ENCODE data around the gene LCT.
"Not testable (repeated sequence)": the region's sequence is repeated elsewhere in the genome, so short reads cannot be mapped to it uniquely, and the experiment has no call there.

The LCT gene

DNA sequence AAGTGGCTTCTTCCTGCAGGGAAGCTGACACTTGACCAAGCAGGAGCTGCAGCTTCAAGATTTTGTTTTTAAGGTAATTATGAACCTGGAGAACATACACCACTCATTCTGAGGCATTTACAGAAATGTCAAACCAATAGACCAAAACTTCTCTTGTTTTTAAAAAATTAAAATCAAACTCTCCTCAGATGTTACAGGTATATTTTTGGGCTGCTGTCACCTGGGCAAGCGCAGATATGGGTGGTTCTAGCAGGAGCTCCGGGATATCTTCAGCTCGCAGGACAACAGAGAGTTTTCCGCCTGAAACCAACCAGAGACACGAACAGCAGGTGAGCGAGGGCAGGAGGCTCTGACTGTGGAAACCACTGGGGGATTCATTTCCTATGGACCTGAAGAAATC is 4.1 kb downstream of the LCT start:
- DNase-seq (ENCODE audit: low read depth in 1 of 2, low spot score in 1 of 2), result no peak

DNA sequence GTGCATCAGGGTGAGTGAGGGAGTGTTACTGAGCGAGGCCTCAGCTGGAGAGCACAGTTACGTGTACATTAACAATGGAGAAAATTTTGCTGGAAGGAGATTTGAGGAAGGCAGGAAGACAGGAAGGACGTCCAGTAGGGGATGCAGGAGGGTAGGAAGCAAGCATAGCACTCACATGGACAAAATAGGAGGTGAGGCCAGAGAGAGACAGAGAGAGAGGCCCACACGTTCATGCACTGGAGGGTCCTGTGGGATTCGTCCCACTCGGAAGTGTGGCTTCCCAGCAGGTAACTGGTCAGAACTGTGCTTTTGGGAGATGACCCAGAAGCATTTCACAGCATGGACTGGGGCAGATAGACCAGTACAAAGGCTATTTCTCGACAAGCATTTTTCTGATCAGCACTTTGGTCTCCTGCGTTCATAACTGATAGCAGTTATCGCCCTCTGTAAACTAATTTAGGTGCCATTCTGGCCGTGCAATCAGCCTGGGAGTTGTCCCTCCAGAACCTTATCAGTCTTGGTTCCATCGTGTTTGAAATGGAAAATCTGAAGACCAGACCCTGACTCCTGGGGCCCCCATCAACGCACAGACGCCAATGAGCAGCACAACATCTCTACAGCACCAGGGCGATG is 5.7 kb downstream of the LCT start:
- no peak for DNase-seq (ENCODE audit: low read depth in 1 of 2, low spot score in 1 of 2)

DNA sequence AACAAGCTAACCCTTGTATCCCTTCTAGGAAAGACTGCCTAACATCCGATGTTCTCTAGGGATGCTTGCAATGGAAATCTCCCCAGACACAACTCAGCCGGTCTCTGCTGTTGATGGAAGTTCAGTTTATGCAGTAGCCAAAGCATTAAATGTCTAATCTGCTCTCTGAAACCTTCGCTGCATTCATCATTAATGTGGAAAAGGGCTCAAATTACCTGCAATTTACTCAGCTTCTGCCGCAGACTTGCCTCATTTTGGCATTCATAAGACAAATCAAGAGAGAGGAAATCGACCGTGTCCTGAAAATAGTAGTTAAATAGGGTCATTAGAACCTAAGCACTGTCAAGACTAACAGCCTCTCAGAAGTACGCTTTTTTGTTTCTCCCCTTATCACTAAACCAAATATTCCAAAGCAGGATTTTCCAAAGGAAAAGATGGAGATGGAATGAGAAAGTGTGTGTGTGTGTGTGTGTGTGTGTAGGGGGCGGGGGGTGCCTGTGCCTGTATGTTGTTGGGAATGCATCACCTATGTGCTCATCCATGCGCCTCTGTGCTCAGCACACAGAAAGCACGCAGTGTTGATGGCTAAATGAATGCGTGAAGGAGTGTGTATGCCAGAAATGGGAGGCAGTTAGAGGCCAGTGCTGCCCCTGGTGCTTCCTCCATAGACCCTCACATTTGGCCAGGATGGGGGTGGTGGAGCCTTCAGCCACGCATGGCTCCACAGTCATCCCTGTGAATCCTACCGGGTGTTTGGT is 7.4 kb downstream of the LCT start:
- DNase-seq (ENCODE audit: low read depth in 1 of 2, low spot score in 1 of 2), result no peak

DNA sequence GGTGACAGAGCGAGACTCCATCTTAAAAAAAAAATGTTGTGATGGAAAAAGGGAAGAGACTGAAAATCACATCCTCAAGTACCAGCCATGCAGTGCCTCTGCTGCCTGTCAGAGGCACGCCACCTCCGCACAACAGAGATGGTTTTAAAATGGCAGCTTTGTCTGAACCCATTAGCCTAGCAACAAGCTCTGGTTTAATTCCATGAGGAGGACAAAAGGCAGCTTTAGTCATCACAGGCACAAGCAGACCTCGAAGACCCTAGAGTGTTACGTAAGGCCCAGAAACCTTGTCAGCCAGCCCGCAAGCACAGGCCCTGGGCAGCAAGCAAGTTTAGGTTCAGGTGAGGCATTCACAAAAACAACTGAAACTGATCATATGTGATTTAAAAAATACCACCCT is 10.4 kb downstream of the LCT start:
- no peak for DNase-seq (ENCODE audit: low read depth in 1 of 2, low spot score in 1 of 2)

DNA sequence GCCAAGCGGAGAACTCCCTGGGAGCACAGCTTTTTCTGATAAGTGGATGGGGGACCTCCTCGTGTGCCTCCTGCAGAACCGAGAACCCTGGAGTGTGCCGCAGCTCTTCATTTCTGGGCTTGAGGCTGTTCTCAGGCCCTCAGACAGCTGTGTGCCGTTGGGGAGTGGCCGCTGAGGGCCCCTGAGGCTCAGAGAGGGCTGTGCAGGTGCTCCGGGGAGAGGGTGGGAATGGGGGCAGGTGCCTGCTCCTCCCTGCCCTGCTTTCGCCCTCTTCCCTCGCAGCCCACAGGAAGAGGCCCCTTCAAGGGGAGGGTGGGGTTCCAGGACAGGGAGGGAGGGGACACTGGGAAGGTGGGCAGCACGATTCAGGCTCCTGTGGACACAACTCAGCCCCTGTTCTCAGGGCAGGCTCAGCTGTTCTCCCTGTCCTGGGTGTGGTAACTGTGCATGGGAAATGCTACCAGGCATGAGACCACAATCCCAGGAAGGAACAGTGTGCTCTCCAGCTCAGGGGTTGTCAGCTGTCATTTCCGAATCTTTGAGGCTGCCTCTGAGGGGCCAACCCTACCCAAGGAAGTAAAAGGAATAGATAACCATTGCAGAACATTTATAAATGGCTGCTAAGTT is 11.3 kb downstream of the LCT start:
- no peak for DNase-seq (ENCODE audit: low read depth in 1 of 2, low spot score in 1 of 2)

DNA sequence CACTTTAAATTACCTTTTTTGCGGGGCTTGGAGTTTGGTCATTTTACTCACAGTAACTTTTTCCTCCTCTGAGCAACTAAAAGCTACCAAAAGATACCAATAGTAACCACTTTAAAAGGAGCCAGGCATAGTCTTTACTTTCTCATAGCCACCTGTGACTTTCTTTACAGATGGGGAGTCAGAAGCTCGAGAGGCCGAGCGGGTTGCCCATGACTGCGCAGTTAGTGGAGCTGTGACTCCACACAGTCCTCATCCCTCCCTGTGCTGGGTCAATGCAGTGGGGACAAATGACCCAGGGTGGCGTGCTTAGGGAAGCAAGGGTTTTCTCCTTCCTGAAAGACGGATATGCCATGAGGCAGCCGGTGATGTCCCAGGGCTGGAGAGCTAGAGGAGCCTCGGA is 11.9 kb downstream of the LCT start:
- DNase-seq (ENCODE audit: low read depth in 1 of 2, low spot score in 1 of 2), result no peak

DNA sequence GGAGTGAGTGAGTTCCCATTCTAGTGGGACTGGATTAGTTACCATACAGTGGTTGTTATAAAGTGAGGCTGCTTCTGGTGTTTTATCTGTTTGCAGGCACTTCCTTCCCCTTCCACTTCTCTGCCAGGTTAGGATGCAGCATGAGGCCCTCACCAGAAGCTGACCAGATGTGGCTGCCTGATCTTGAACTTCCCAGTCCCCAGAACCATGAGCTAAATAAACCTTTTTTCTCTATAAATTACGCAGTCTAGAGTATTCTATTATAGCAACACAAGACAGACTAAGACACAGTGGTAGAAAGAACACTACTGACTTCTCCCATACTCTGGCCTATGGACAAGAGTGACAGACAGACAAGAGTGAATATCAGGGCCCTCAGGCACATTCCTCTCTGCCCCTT is 14.1 kb downstream of the LCT start:
- no peak for DNase-seq (ENCODE audit: low read depth in 1 of 2, low spot score in 1 of 2)

DNA sequence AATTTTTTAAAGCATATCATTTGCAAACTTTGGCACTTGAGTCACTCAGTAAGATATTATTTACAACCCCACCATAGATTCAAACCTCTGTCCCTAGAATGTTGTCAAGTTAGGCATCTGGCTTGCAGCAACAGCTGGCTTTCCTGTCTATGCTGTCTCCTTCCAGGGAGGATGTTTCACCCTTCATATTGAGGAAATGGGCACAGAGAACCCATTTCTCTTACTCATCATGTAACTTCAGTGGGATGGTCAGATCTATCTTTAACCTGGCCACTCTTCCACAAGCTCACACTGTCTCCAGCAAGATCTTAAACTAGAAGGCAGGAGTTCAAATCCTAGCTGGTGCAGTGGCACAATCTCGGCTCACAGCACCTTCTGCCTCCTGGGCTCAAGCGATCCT is 15.8 kb downstream of the LCT start:
- DNase-seq (ENCODE audit: low read depth in 1 of 2, low spot score in 1 of 2), result no peak

DNA sequence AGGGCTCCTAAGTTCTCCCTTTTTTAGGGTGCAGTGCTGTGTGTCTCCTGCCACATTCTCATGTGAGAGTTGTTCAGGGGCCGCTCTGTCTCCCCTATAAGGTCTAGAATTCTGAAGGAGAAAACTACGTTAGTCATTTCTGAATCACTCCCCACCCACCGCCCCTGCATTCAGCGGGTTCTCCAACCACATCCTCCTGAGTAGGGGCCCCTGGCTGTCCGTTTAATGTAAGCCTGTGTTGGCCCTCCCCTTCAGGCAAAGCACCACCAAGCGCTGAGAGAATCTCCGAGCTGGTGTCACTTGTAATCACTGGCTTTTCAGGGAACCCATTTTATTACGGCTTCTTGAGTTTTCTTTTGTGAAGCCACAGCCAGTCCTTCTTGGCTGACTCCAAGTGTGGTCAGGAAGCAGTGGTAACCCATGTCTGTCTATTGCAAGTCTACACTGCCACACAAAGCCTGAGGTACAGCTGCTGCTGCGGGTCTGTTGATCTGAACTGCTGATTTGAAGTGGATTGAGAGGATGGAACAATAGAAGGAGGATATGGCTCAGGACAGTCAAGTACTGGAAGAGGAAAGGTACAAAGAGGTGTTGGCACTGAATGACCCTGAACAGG is 16.9 kb downstream of the LCT start:
- DNase-seq (ENCODE audit: low read depth in 1 of 2, low spot score in 1 of 2), result peak; percentile 14 to 58

DNA sequence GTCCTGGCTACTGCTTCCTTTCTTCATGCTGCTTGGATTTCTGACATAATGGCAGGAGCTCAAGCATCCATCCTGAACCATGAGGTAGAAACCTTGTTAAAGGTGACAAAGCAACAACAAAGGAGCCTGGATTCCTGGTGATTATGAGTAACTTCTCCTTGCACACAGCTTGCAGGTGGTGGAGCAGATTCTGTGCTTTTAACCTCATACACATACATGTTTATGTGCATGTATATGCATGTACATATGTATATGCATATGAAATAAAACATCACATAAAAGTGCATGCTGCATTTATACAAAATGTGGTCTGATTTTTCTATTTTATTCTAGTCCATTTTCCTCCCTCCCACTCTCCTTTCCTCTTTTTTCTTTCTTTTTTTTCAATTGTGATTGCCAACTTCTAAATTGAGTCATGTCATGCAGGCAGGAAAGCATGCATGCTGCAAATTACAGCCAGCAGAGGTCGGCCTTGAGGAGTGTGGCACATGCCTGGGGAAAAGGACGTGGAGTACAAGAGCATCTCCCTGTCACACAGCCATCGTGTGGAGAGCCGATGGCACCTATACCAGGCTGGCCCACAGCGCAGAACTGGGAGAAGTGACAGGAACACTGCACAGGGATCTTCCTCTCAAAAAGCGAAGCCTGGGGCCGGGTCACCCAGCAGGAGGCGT is 17.9 kb downstream of the LCT start:
- DNase-seq (ENCODE audit: low read depth in 1 of 2, low spot score in 1 of 2), result no peak

DNA sequence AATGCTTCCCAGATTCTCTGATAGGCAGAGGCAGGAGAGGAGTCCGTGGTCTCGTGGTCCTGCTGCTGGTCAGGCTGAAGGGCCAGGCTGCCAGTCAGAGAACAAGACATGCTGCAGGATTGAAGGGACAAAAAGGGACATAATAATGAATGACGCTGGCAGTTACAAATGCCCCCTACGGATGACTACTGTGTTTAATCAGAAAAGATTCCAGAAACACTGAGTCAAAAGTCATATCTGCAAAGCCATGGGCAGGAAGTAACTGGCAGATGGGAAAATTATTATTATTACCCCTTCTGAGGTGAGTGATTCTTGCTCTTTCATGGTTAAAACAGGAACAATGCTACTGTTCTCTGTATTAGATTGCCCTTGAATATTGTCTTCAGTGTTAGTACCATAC is 19.0 kb downstream of the LCT start:
- DNase-seq (ENCODE audit: low read depth in 1 of 2, low spot score in 1 of 2), result no peak

DNA sequence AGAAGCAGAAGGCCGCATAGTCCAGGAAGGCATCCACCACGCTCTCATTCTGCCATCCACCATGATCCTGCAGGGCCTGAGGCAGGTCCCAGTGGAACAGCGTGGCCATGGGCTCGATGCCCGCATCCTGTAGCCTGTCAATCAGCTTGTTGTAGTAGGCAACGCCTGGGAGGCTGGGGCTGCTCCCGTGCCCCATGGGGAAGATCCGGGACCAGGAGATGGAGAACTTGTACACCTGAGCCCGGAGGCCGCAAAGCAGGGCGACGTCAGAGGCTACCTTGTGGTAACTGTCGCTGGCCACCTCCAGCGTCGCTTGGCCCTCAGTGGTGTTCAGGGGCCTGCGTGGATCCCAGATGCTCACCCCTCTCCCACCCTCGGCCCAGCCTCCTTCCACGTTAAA is 19.5 kb downstream of the LCT start:
- DNase-seq (ENCODE audit: low read depth in 1 of 2, low spot score in 1 of 2), result no peak

DNA sequence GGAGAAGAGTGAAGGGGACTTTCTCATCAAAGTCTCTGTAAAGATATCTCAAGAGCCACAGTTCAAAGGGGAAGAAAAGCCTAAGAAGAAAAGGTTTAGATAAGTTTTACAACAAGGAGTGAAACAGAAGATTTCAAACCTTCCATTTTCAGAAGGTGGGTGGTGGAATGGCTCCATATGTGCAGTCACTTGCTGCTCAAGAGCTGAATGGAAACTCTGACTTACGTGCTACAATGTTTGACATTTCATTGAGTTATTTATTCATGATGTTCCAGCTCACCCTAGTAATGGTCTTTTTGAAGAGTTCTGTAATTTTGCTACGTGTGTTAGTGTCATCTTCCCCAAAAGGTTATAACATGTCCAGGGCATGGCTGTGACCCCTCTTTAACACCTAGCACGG is 21.7 kb downstream of the LCT start:
- DNase-seq (ENCODE audit: low read depth in 1 of 2, low spot score in 1 of 2), result no peak

DNA sequence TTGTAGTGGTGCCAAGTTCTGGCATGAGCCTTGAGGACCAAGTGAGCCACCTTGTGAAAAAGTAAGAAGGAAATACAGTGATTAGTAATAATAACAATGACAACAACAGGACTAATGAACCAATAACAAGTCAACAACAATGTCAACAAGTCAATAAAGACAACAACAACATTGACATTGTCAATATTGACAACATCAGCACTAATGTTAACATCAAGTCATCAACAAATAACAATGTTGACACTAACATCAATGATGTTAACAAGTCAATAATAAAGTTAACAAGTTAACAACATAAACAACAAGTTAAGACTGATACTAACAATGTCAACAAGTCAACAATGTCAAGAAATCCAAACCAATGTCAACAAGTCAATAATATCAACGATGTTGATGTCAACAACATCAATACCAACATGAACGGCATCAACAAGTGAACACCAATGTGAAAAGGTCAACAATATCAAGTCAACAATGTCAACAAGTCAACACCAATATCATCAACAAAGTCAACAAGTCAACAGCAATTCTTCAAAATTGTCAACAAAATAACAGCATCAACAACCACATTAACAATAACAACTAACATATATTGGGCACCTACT is 24.0 kb downstream of the LCT start:
- DNase-seq (ENCODE audit: low read depth in 1 of 2, low spot score in 1 of 2), result no peak

DNA sequence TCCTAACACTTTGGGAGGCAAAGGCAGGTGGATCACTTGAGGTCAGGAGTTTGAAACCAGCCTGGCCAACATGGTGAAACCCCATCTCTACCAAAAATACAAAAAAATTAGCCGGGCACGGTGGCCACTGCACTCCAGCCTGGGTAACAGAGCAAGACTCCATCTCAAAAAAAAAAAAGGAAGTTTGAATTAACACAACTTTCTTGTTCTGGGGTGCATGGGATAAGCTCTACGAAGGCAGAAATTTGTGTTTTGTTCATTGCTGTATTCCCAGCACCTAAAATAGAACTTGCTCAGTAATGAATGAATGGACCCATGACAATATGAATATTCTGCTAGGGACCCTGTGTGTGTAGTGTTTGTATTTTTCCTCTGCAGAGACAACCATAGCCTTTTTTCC is 29.1 kb downstream of the LCT start:
- not testable (repeated sequence) for DNase-seq (ENCODE audit: low read depth in 1 of 2, low spot score in 1 of 2)

DNA sequence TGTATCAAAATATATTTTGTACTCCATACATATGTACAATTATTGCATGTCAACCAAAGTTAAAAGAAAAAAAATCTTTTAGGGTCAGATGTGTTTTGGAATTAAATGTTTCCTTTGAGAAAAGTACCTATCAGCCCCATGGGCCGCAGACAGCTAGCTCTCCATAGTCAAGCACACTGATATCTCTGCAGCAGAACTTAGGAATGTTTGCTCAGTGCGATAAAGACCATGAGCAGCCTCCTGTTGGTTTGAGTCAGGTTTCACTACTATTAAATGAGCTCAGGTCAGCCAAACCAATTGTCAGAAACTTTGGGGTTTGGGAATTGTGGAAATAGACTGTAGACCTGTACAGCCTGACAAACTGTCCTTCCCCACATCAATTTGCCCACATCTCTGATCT is 33.7 kb downstream of the LCT start:
- DNase-seq (ENCODE audit: low read depth in 1 of 2, low spot score in 1 of 2), result no peak

DNA sequence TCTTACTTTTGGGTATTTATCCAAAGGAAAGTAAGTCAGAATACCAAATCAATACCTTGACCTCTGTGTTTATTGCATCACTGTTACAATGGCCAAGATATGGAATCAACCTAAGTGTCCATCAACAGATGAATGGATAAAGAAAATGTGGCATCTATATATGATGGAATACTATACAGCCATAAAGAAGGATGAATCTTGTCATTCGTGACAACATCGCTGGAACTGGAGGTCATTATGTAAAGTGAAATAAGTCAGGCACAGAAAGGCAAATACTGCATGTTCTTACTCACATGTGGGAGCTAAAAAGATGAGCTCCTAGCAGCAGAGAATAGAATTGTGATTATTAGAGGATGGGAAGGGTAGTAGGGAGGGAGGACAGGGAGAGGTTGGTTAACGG is 34.6 kb downstream of the LCT start:
- no peak for DNase-seq (ENCODE audit: low read depth in 1 of 2, low spot score in 1 of 2)

DNA sequence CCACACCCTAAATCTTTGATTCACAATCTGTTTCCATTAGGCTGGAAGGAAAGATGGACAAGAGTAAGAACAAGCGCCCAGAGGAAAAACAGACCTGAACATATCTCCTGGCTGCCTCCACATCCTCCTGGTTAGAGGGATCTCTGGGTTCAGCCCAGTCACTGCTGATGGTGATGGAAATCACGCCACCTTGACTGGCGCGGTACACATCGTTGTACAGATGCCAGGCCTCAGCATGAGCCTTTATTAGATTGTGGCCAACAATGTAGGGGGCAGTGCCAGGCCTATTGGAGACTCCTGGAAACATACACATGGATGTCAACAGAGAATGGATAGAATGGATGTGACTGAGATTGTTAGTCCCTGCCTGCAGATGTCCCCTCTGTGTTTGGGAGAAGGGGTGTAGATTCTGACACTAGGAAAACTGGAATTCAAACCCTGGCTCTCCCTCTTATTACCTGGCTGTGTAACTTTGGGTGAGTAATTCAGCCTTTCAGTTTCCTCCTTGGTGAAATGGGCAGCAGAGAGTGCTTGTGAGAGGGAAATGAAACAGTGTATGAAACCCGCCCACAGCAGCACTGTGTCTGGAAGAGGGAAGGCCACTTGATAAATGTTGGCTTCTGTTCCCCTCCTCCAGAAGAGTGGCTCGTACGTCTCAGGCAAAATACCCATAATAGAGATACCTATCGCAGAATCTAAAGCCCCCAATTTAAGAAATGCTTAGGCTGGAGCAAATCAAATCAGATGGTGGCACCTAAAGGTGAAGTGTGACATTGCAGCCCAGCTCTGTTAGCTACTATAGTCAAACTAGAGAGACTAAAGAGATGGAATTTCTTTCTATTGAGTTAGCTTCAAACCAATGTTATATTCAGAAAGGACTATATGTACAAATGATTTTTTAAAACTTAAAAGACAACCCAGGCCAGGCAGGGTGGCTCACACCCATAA is 36.2 kb downstream of the LCT start:
- no peak for DNase-seq (ENCODE audit: low read depth in 1 of 2, low spot score in 1 of 2)

DNA sequence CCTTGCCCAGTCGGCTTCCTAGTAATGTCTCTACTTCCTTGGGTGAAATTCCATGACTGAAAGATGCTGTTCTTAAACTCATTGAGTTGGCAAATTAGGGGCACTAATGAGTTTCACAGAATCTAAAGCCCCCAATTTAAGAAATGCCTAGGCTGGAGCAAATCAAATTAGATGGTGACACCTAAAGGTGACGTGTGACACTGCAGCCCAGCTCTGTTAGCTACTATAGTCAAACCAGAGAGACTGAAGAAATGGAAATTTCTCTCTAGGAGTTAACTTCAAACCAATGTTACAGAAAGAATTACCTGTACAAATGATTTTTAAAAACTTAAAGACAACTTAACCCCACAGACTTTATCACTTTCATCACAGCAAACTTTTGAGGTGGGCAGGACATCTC is 37.2 kb downstream of the LCT start:
- DNase-seq (ENCODE audit: low read depth in 1 of 2, low spot score in 1 of 2), result no peak

DNA sequence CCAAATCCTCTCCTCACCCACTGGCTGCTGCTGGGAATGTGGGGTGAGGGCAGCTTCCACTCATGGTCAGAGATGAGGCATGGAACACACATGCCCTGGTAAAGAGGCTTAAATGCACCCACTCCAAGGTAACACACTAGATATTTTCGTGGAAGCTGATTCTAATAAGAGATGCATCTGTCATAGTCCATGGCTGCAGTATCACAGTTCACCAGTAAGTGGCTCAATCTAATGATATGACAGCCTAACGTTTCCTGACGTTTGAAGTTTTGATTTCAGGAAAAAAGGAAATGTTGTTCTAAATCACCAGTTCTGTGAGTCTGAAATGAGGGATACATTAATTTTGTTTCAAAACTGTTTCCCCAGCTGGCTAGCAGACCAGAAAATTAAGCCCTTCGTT is 38.2 kb downstream of the LCT start:
- no peak for DNase-seq (ENCODE audit: low read depth in 1 of 2, low spot score in 1 of 2)
